Fibroblast of skin of back (primary cell): ENCODE results near the gene HEATR3.

ENCODE experiments used
- DNase-seq: peaks from one replicate; pipeline ENCODE4 v3.0.0-alpha.2; 2013

The HEATR3 gene

DNA sequence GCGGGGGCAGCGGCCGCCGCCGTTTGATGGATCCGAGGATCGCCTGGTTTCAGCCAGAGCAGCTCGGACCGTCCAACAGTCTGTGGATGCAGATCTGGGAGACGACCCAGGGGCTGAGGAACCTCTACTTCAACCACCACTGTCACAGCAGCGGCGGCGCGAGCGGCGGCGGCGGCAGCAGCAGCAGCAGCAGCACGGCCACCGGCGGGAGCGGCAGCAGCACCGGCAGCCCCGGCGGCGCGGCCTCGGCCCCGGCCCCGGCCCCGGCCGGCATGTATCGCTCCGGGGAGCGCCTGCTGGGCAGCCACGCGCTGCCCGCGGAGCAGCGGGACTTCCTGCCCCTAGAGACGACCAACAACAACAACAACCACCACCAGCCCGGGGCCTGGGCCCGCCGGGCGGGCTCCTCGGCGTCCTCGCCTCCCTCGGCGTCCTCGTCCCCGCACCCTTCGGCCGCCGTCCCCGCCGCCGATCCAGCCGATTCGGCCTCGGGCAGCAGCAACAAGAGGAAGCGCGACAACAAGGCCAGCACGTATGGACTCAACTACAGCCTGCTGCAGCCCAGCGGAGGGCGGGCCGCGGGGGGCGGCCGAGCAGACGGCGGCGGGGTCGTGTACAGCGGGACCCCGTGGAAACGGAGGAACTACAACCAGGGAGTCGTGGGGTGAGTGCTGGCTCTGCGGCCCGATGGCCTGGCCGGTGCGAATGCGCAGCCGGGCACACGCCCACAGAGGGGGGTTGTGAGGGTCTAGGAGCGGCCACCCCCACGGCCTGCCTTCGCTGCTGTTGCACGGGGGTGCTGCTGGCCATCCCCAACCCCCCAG lies 88.0 kb downstream of the HEATR3 start:
- peak; percentile 24 for DNase-seq

DNA sequence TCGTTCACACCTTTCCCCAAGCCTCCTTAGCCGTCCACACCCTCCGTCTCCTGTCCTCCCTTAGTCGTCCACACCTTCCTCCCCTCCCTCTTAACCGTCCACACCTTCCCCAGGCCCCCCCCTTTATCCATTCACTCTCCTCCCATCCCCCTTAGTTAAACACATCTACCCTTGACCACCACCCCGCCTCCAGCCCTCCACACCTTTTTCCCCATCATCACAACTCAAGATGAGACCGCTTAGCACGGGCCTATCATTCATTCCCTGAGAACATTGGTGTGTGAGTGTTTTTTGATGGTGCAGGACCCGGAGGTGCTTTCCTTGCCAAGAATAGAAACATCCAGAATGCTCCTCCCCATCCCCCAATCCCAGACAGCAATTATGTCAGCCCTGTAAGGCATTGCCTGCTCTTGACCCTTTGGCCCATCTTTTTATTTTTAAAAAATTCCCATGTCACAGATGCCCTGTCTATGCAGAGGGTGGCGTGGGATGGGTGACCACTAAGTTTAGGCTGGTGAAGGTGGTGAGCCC lies 88.7 kb downstream of the HEATR3 start:
- peak; percentile 9 for DNase-seq

GRCh38 chr16:50155925-50156324 lies 90.2 kb downstream of the HEATR3 start:
- DNase-seq = no peak
